ENCODE results near the gene CYP3A7. TPM values are rescaled to one million over a fixed set of nuclear protein-coding genes. Genes with fewer than 3 reads are reported as not detected.

CYP3A7 gene
- total and polyA plus RNA-seq, 2 donors (not counting 3 experiments of a cell fraction or from before 2014, with no cell fraction given): not detected

DNA sequence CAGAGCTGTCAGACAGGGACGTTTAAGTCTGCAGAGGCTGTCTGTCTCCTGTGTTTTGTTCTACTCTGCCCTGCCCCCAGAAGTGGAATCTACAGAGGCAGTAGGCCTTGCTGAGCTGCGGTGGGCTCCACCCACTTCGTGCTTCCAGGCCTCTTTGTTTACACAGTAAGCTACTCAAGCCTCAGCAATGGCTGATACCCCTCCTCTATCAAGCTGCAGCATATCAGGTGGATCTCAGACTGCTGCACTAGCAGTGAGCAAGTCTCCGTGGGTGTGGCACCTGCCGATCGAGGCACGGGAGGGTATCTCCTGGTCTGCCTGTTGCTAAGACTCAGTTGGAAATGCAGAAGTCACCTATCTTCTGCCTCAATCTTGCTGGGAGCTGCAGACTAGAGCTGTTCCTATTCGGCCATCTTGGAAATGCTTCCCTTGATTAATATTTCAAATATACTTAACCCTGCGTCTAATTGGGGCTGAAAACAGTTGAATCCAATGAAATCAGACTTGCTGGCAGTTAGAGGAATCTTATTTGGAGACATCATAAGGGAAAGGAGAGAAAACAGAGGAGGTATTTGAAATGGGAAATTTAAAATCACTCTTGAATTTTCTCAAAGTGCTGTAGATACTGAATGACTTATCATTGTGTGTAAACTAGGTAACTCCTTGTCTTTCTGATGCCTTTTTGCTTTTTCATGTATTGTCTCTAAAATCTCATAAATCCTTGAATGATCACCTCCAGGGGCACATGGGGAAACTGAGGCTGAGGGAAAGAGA, 41.4 kb downstream of the CYP3A7 start:
- Histone ChIP-seq H3K27ac (ENCODE audit: insufficient read depth, low read depth, low read length) (no peak overlapping the region), H3K79me2 (ENCODE audit: control insufficient read depth, insufficient read depth, low read length) (no peaks in the 10 kb centered on the region), H3K4me2 (ENCODE audit: insufficient read depth, low read length) (no peak overlapping the region), H3K9me3 (replicated peaks; ENCODE audit: control insufficient read depth, insufficient read depth, low read length) (no peaks in the 10 kb centered on the region), H2AFZ (ENCODE audit: low read depth, low read length) (no peak overlapping the region), H3K9me1 (replicated peaks; ENCODE audit: control insufficient read depth, extremely low read depth, insufficient read depth, low read length) (no peaks in the 10 kb centered on the region), H4K20me1 (replicated peaks; ENCODE audit: control insufficient read depth, extremely low read depth, insufficient read depth, low read length) (no peaks in the 10 kb centered on the region), H3K4me3 (replicated peaks in 1 of 3; ENCODE audit: insufficient read depth in 1 of 3, low read depth in 1 of 3, low read length in 3 of 3) (no peak overlapping the region), H3K27me3 (ENCODE audit: control insufficient read depth in 2 of 2, insufficient read depth in 2 of 2, low read length in 2 of 2) (peaks cover 7 to 11% of the 10 kb centered on the region in 2 experiments), H3K4me1 (ENCODE audit: control insufficient read depth, extremely low read depth, insufficient read depth, low read length) (peaks cover under 1% of the 10 kb centered on the region), H3K9ac (replicated peaks; ENCODE audit: extremely low read depth, insufficient read depth, low read length) (no peak overlapping the region), H3K36me3 (ENCODE audit: control insufficient read depth in 2 of 2, extremely low read depth in 1 of 2, insufficient read depth in 2 of 2, low read length in 2 of 2) (no peaks in the 10 kb centered on the region)
- no peak for FAIRE-seq
- ChIA-PET CTCF (no interaction called here), POLR2A (no interaction called here)
- intact Hi-C loops (cut with micrococcal nuclease) (no loop called here), dilution Hi-C loops (cut with MboI; ENCODE audit: extremely low pct_ligation_motif_present, low sequenced_read_pairs) (no loop called here)
- BruUV-seq (replicated peaks): no TSS peak
- no peak for DNase-seq (ENCODE audit: low read depth, low spot score)
- TF ChIP-seq FOS (IDR thresholded peaks at IDR 0.05; ENCODE audit: borderline replicate concordance, insufficient read depth, low read length): no peak
- no peak for TF ChIP-seq POLR2A (IDR thresholded peaks at IDR 0.05; ENCODE audit: low read depth, low read length)
- TF ChIP-seq EZH2 (IDR thresholded peaks at IDR 0.05; ENCODE audit: borderline replicate concordance, low read depth, low read length, severe bottlenecking): no peak
- TF ChIP-seq, protein P1, sequence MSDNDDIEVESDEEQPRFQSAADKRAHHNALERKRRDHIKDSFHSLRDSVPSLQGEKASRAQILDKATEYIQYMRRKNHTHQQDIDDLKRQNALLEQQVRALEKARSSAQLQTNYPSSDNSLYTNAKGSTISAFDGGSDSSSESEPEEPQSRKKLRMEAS (IDR thresholded peaks at IDR 0.05; ENCODE audit: insufficient read depth, insufficient read length): no peak
- no peak for TF ChIP-seq JUN (IDR thresholded peaks at IDR 0.05; ENCODE audit: borderline replicate concordance, insufficient read depth, insufficient read length, low read depth)
- TF ChIP-seq POLR2AphosphoS5 (IDR thresholded peaks at IDR 0.05; ENCODE audit: insufficient read depth, low read depth, low read length): no peak

DNA sequence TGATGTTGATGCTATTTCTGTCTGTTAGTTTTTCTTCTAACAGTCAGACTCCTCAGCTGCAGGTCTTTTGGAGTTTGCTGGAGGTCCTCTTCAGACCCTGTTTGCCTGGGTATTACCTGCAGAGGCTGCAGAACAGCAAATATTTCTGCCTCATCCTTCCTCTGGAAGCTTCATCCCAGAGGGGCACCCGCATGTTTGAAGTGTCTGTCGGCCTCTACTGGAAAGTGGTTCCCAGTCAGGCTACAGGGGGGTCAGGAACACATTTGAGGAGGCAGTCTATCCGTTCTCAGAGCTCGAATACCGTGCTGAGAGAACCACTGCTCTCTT, 41.9 kb downstream of the CYP3A7 start:
- ChIA-PET POLR2A (no interaction called here), CTCF (no interaction called here)
- TF ChIP-seq GATA2 (IDR thresholded peaks at IDR 0.05; ENCODE audit: insufficient read depth, insufficient read length, low read depth, low read length) (no peak), JUN (IDR thresholded peaks at IDR 0.05; ENCODE audit: borderline replicate concordance, insufficient read depth, insufficient read length, low read depth) (no peak), POLR2AphosphoS5 (IDR thresholded peaks at IDR 0.05; ENCODE audit: insufficient read depth, low read depth, low read length) (no peak), EZH2 (IDR thresholded peaks at IDR 0.05; ENCODE audit: borderline replicate concordance, low read depth, low read length, severe bottlenecking) (no peak), MYC (IDR thresholded peaks at IDR 0.05; ENCODE audit: low read depth, low read length) (no peak), POLR2A (IDR thresholded peaks at IDR 0.05; ENCODE audit: low read depth, low read length) (no peak), FOS (IDR thresholded peaks at IDR 0.05; ENCODE audit: borderline replicate concordance, insufficient read depth, low read length) (no peak)
- TF ChIP-seq, protein P2, sequence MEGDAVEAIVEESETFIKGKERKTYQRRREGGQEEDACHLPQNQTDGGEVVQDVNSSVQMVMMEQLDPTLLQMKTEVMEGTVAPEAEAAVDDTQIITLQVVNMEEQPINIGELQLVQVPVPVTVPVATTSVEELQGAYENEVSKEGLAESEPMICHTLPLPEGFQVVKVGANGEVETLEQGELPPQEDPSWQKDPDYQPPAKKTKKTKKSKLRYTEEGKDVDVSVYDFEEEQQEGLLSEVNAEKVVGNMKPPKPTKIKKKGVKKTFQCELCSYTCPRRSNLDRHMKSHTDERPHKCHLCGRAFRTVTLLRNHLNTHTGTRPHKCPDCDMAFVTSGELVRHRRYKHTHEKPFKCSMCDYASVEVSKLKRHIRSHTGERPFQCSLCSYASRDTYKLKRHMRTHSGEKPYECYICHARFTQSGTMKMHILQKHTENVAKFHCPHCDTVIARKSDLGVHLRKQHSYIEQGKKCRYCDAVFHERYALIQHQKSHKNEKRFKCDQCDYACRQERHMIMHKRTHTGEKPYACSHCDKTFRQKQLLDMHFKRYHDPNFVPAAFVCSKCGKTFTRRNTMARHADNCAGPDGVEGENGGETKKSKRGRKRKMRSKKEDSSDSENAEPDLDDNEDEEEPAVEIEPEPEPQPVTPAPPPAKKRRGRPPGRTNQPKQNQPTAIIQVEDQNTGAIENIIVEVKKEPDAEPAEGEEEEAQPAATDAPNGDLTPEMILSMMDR (IDR thresholded peaks at IDR 0.05; ENCODE audit: extremely low read depth in 1 of 2, insufficient read depth in 1 of 2, low read depth in 1 of 2, low read length in 2 of 2): no peak
- TF ChIP-seq, protein P1 (IDR thresholded peaks at IDR 0.05; ENCODE audit: insufficient read depth, insufficient read length): no peak
- intact Hi-C loops (cut with micrococcal nuclease) (no loop called here), dilution Hi-C loops (cut with MboI; ENCODE audit: extremely low pct_ligation_motif_present, low sequenced_read_pairs) (no loop called here)
- BruUV-seq (replicated peaks): no TSS peak
- Histone ChIP-seq H3K27me3 (ENCODE audit: control insufficient read depth in 2 of 2, insufficient read depth in 2 of 2, low read length in 2 of 2) (peaks cover 6 to 11% of the 10 kb centered on the region in 2 experiments), H3K79me2 (ENCODE audit: control insufficient read depth, insufficient read depth, low read length) (no peaks in the 10 kb centered on the region), H3K4me2 (ENCODE audit: insufficient read depth, low read length) (no peak overlapping the region), H4K20me1 (replicated peaks; ENCODE audit: control insufficient read depth, extremely low read depth, insufficient read depth, low read length) (no peaks in the 10 kb centered on the region), H3K36me3 (ENCODE audit: control insufficient read depth in 2 of 2, extremely low read depth in 1 of 2, insufficient read depth in 2 of 2, low read length in 2 of 2) (no peaks in the 10 kb centered on the region), H3K4me1 (ENCODE audit: control insufficient read depth, extremely low read depth, insufficient read depth, low read length) (no peaks in the 10 kb centered on the region), H3K9me3 (replicated peaks; ENCODE audit: control insufficient read depth, insufficient read depth, low read length) (no peaks in the 10 kb centered on the region), H2AFZ (ENCODE audit: low read depth, low read length) (no peak overlapping the region), H3K4me3 (replicated peaks in 1 of 3; ENCODE audit: insufficient read depth in 1 of 3, low read depth in 1 of 3, low read length in 3 of 3) (no peak overlapping the region), H3K9me1 (replicated peaks; ENCODE audit: control insufficient read depth, extremely low read depth, insufficient read depth, low read length) (no peaks in the 10 kb centered on the region), H3K27ac (ENCODE audit: insufficient read depth, low read depth, low read length) (no peak overlapping the region), H3K9ac (replicated peaks; ENCODE audit: extremely low read depth, insufficient read depth, low read length) (no peak overlapping the region)
- FAIRE-seq (no peak), DNase-seq (ENCODE audit: low read depth, low spot score) (no peak)

Data from endothelial cell of umbilical vein (primary cell).